ENCODE measurements around the gene C6orf47. TPM values are rescaled to one million over a fixed set of nuclear protein-coding genes. Genes with fewer than 3 reads are reported as not detected.

Gene C6orf47
- total and polyA plus RNA-seq, 4 donors = 2.0 to 10.8 (median 7.4) TPM

DNA sequence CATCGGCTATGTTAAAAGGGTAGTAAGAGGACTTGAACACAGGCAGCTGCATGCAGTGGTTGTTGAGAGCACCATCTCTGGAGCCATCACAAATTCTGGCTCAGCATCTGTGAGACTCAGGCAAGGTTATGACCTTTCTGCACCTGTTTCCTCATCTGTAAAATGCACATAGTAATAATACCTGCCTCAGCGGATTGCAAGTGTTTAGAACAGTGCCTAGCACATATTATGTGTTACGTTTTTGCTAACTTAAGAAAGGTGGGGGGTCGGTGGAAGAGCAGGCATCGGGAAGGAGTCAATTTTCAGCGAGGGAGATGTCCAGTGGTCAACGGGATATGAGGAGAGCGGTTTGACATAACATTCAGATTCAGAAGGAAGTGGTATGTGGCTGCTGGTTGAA lies 17.4 kb upstream of the C6orf47 start:
- no peak overlapping the region for H3K9ac ChIP-seq (ENCODE audit: low read depth in 1 of 2, low read length in 2 of 2)
- no peak for DNase-seq (ENCODE audit: low spot score)
- TF ChIP-seq, protein P1, sequence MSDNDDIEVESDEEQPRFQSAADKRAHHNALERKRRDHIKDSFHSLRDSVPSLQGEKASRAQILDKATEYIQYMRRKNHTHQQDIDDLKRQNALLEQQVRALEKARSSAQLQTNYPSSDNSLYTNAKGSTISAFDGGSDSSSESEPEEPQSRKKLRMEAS (IDR thresholded peaks at IDR 0.05) = no peak
- TF ChIP-seq SP1 (IDR thresholded peaks at IDR 0.05) (no peak), EGR1 (IDR thresholded peaks at IDR 0.05; ENCODE audit: low read depth in 2 of 2) (no peak), ATF3 (IDR thresholded peaks at IDR 0.05) (no peak), HNF4G (IDR thresholded peaks at IDR 0.05) (no peak), TAF1 (conservative IDR thresholded peaks at IDR 0.05) (no peak), REST (IDR thresholded peaks at IDR 0.05) (no peak), NR2F2 (IDR thresholded peaks at IDR 0.05) (no peak), GABPA (IDR thresholded peaks at IDR 0.05 in 1 of 2, conservative IDR thresholded peaks at IDR 0.05 in 1 of 2) (no peak), RAD21 (IDR thresholded peaks at IDR 0.05) (no peak), RXRA (IDR thresholded peaks at IDR 0.05) (no peak), FOXA2 (IDR thresholded peaks at IDR 0.05) (no peak), JUND (IDR thresholded peaks at IDR 0.05) (no peak)
- TF ChIP-seq, protein P2, sequence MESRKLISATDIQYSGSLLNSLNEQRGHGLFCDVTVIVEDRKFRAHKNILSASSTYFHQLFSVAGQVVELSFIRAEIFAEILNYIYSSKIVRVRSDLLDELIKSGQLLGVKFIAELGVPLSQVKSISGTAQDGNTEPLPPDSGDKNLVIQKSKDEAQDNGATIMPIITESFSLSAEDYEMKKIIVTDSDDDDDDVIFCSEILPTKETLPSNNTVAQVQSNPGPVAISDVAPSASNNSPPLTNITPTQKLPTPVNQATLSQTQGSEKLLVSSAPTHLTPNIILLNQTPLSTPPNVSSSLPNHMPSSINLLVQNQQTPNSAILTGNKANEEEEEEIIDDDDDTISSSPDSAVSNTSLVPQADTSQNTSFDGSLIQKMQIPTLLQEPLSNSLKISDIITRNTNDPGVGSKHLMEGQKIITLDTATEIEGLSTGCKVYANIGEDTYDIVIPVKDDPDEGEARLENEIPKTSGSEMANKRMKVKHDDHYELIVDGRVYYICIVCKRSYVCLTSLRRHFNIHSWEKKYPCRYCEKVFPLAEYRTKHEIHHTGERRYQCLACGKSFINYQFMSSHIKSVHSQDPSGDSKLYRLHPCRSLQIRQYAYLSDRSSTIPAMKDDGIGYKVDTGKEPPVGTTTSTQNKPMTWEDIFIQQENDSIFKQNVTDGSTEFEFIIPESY (IDR thresholded peaks at IDR 0.05) = no peak
- no peak overlapping the region for H3K27ac ChIP-seq (ENCODE audit: low read depth in 1 of 2, low read length in 2 of 2)
- peaks cover 1 to 18% (median 12%) of the 10 kb centered on the region in 4 donors for H3K4me1 ChIP-seq (ENCODE audit: control insufficient read depth in 4 of 4, insufficient read depth in 4 of 4, low read length in 3 of 4)
- H3K4me3 ChIP-seq (ENCODE audit: low read depth in 1 of 3, low read length in 3 of 3) = no peak overlapping the region
- peaks cover 0 to 4% (median 3%) of the 10 kb centered on the region in 4 donors for H3K36me3 ChIP-seq (ENCODE audit: control insufficient read depth in 4 of 4, insufficient read depth in 3 of 4, low read depth in 1 of 4, low read length in 3 of 4)
- H3K9me3 ChIP-seq (ENCODE audit: control insufficient read depth in 4 of 4, low read length in 3 of 4) = no peaks in the 10 kb centered on the region
- no peaks in the 10 kb centered on the region for H3K27me3 ChIP-seq (ENCODE audit: control insufficient read depth in 4 of 4, insufficient read depth in 4 of 4, low read length in 3 of 4)
- 74% methylated on average over 8 of the region's 8 CpGs for WGBS

- Histone ChIP-seq H3K4me3 (ENCODE audit: low read depth in 1 of 3, low read length in 3 of 3) (no peak overlapping the region), H3K27me3 (ENCODE audit: control insufficient read depth in 4 of 4, insufficient read depth in 4 of 4, low read length in 3 of 4) (no peaks in the 10 kb centered on the region), H3K4me1 (ENCODE audit: control insufficient read depth in 4 of 4, insufficient read depth in 4 of 4, low read length in 3 of 4) (peaks cover 1 to 16% (median 9%) of the 10 kb centered on the region in 4 donors), H3K36me3 (ENCODE audit: control insufficient read depth in 4 of 4, insufficient read depth in 3 of 4, low read depth in 1 of 4, low read length in 3 of 4) (peaks cover 2 to 12% (median 7%) of the 10 kb centered on the region in 4 donors), H3K9me3 (ENCODE audit: control insufficient read depth in 4 of 4, low read length in 3 of 4) (no peaks in the 10 kb centered on the region), H3K27ac (ENCODE audit: low read depth in 1 of 2, low read length in 2 of 2) (no peak overlapping the region), H3K9ac (ENCODE audit: low read depth in 1 of 2, low read length in 2 of 2) (no peak overlapping the region)
- no peak for TF ChIP-seq JUND (IDR thresholded peaks at IDR 0.05)
- TF ChIP-seq RAD21 (IDR thresholded peaks at IDR 0.05) = no peak
- no peak for TF ChIP-seq FOXA1 (IDR thresholded peaks at IDR 0.05)
- TF ChIP-seq, protein P2 (IDR thresholded peaks at IDR 0.05) = no peak
- TF ChIP-seq HNF4G (IDR thresholded peaks at IDR 0.05) = no peak
- TF ChIP-seq ATF3 (IDR thresholded peaks at IDR 0.05) = no peak
- TF ChIP-seq, protein P1 (IDR thresholded peaks at IDR 0.05) = no peak
- TF ChIP-seq RXRA (IDR thresholded peaks at IDR 0.05) = no peak
- no peak for TF ChIP-seq TAF1 (conservative IDR thresholded peaks at IDR 0.05)
- no peak for TF ChIP-seq REST (IDR thresholded peaks at IDR 0.05)
- TF ChIP-seq YY1 (IDR thresholded peaks at IDR 0.05) = no peak
- no peak for TF ChIP-seq NR2F2 (IDR thresholded peaks at IDR 0.05)
- TF ChIP-seq GABPA (IDR thresholded peaks at IDR 0.05 in 1 of 2, conservative IDR thresholded peaks at IDR 0.05 in 1 of 2) = no peak
- DNase-seq (ENCODE audit: low spot score) = no peak
- 80% methylated on average over 6 of the region's 6 CpGs for WGBS
These were observed 16.3 kb upstream of the C6orf47 start for GRCh38 chr6:31676904-31677303.

Measured in liver (tissue), 9 donors.